Measurements from ENCODE around the gene CLCF1. TPM values are rescaled to one million over a fixed set of nuclear protein-coding genes. Genes with fewer than 3 reads are reported as not detected.

CLCF1 gene
- polyA plus RNA-seq, 3 donors, result 4.8 to 8.1 (median 8.0) TPM

DNA sequence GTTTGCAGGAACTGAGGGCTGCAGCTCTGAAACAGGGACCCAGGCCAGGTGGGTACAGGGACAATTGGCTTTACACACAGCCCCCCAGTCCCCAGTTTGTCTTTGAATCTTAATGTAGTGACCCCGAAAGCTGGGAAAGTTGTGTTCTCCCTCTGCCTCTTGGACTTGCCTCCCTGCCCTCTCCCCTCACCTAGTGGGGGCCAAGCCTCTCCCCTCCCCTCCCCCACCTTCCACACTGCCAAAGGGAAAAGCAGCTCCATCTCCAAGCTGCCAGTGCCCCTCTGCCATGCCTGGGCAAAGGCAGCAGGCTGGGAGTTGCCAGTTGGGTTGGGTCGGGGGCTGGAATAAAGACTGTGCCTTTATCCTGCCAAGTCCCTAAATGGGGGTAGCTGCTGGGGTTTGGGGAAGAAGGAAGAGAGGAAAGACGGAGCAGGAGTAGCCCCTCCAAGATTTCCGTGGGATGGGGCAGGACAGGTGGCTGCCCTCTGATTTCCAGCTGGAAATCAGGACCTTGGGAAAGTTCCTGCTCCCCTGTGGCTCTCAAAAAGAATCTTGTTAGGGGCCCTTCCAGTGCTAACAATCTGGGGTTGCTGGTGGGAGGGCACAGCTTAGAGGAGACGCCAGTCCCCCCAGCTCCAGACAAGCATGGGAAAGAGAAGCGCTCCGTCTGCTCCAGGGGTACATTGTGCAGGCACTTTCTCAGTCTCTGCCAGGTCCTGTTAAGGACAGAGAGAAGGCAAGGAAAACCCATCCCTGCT is 2.8 kb upstream of the CLCF1 start:
- DNase-seq, result no peak

DNA sequence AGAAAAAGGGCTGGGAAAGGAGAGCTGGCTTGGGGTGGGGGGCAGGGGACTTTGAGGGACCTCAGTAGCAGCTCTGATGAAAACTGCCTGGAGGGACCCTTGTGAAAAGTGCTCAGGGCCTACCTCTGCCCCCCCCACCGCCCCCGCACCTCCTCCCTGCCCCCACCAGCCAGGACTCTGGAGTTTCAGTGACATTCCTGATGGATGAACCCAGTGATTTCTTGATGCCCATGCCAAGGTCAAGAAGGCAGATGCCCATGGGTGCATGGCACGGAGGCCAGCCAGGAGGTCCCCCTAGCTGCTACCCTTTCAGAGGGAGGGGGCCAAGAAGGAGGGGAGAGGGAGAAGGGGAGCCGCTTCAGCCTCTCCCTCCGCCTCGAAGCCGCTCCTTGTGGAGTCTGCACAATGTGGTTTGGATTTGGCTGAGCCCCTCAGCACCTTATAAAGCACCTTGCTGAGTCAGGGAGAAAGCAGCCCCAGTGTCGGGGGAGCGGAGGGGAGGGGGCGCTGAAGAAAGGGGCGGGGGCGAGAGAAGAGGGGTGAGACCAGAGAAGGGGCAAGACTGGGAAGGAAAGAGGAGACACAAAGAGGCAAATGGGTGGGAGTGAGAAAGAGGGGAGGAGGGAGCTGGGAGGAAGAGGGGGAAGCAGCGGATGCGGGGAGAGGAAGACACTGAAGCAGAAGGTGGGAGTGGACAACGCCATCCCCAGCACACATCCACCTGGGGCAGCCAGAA is 2.1 kb upstream of the CLCF1 start:
- DNase-seq, result no peak

DNA sequence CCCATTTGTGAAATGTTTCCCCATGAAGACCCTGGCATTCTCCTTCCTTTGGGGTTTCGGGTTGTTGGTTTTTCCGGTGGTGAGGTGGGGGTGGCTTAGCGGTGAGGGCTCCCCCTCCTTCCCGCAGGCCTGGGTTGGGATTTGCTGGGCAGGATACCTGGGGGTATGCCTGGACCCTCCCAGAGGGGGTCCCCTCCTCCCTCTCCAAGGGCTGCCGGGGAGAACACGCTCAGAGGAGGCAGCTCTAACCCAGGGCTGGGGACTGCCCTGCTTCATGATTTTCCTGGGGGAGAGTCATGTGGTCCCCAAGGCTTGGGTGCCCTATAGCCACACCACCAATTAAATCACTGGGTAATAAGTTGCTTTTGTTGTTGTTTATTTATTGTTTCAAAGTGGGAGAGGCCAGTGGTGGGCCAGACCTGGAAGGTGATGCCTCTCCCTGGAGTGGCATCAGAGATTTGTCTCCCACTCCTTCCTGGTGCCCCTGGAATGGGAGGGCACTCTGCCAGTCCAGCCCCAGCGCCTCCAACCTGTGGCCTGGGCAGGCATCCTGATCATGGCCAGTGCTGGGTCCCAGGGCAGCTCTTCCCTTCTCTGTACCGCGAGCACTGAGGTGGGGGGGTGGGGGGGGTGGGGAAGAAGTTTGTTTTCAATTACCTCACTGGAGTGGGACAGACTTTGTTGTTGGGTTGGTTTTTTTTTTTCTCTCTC is 1.3 kb upstream of the CLCF1 start:
- DNase-seq, result no peak

DNA sequence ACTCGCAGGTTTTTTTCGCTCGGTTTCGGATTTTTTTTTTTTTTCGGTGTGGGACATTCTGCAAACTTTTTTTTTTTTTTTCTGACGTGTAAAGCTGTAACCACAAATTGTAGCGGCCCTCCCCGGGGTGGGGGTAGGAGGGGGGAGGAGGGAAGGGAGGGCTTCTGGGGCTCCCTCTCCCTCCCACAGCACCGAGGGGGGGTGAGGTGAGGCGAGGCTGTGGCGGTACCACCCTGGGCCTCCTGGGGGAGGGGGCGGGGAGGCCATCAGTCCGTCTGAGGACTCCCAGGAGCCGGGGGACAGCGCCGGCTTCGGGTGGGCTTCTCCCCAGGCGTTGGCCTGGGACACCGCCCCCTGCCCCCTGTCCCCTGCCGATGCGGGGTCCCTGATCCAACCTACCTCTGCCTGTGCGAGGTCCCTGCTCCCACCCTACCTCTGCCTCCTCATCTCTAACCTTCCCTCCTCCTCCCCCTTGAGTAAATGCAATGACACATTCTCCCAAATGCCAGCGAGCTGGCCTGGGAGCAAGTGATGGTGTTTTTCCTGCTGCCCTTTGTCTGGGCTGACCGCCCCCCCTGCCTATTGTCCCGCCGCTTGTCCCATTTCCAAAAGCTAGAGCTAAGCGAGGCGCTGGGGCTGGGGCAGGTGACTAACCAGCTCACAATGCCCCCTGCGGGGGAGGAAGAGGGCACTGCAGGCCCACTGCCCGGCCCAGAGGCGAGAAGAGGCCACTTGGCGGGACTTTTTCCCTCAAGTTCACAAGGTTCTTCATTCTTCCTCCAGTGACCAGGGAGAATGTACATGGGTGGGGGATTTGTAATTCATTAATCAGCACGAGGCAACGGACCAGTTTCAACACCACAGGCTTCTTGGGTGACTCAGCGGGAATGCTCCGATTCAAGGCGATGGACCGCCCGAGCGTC is 511 bp upstream of the CLCF1 start:
- DNase-seq, result peak; percentile 79

DNA sequence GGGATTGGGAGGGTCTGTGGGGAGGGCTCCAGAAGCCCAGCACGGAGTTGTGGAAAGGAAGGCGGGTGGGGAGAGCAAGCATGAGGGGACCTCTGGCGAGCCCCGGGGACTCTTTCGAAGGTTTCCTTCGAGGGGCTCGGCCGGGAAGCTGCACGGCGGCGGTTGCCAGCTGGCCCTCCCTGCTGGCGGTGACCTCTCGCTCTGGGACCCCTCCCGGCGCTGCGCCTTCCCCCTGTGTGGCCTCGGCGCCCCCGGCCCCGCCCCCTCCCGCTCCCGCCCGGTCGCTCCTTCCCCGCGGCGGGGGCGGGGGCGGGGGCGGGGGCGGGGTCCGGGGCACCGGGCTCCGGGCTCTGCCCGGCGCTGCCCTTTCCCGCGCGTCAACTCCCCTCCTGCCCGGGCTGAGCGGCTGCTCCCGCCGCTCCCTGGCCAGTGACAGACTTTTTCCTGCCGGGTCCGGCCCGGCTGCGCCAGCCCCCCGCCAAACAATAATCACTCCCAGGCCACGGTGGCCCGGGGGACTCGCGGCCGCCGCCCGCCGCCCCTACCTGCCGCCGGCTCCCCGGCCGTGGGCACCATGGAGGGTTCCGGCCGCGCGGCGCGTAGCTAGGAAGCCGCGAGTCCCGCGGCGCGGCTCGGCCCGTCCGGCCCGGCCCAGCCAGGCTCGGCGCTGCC is 941 bp downstream of the CLCF1 start:
- DNase-seq, result no peak

DNA sequence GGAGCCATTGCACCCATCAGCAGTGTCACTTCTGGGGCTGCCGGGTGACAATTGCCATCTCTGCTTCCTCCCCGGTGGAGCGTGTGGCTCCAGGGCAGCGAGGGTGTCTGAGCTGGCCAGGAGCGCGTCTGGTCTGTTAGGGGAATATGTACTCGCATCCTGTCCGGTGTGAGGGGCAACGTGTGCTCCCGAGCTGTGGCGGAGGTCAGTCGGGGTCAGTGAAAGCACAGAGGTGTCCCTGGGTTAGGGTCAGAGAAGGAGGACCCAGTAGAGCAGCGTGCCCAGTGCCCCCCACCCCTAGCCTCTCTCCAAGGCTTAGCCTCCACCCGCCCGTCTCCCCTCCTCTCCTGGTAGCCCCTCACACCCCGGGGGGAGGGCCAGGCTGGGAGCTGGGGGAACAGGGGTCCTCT is 1.5 kb downstream of the CLCF1 start:
- DNase-seq, result no peak

DNA sequence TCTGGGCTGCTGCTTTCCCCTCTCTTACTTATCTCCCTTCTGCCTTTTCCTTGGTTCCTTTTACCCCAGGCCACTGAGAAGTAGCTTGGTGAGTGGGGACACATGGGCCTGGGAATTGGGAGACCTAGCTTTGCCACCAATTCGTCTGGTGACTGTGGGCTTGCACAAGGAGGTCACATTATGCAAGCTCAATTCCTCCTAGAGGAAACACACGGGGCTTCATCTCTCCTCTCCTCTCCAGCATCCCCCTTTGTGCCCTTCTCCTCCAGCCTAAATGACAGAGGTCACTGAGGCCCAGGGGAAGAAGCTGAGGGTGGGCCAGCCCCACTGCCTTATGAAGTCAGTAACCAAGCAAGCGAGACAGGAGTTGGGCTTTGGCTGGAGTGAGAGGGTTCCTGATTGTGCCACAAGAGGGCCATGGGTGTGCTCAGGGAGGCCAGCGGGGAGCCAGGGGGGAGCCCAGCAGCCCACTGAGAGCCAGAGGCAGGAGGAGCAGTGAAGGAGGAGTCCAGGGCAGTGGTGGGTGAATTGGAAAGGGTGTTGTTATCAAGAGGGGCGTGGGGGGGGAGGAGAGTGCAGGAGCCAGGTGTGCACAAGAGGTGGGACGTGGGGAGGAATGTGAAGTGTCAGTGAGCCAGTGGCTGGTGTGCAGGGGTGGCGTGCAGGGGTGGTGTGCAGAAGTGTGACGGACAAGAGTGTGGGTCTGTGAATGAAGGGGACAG is 2.0 kb downstream of the CLCF1 start:
- DNase-seq, result no peak

DNA sequence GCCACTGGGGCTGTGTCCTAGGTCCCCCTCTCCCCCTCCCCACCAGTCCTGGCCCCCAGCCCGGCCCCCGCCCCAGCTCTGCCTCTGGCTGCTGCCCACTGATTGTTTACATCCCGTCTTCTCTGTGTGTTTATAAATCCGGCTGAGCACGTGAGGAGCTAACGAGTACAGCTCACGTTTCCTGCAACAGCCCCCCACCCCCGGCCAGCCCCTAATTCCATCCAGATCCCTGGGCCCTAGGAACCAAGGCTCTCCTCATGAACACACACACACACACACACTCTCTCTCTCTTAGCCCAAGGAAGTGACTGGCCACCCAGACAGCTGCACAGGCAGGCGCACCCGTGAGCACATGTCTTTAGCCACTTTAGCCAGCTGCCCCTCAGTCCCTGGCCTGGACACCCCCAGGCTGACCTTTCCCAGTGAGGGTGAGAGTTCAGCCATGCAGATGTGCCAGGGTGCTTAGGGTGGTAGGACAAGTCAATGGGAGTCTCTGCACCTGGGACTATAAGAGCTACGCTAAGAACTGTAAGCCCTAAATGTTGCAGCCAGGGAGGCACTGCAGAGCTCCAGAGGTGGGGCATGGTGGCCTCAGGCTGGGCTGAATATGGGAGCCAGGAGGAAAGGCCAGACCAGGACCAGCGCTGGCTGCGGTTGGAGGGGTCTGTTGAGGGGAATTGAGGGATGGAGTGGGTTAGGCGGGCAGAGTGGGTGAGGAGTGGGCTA is 2.9 kb downstream of the CLCF1 start:
- no peak for DNase-seq

DNA sequence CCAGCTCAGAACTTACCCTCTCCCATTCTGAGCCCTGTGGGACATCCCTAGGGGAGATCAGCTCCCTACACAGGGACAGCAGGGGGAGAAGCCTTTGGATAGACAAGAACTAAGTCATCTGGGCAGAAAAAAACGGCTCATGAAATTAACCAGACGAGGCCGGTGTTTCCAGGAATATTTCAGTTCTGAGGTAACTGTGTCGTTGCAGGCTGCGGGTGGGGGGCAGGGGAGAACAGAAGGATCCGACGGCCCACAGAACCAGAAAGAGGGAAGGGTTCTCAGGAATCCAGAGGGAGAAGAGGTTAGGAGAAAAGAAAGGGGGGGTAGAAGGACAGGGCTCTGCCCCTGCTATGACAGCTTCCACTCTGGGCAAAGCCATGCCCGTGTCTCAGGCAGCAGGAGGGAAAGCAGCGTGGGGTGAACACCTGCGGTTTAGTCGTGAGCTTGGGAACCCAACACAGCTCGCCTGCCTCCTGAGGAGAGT is 3.6 kb downstream of the CLCF1 start:
- no peak for DNase-seq

DNA sequence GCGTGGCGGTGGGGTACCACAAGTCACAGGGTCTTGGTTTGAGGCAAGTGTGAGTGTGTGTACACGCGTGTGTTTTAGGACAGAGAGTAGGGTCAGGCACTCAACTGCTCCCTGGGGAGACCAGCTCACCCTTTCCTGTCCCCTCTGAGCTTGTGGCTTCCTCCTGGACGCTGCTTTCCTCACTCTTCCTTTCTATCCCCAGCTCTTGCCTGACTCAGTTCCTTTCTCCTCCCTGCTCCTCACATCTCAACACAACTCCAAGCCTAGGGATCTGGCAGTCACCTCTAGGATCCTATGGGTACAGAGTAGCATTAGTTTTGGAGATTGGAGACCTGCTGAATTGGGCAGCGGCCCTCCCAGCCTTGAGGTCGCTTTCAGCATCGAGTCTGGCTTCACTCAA is 4.1 kb downstream of the CLCF1 start:
- no peak for DNase-seq

DNA sequence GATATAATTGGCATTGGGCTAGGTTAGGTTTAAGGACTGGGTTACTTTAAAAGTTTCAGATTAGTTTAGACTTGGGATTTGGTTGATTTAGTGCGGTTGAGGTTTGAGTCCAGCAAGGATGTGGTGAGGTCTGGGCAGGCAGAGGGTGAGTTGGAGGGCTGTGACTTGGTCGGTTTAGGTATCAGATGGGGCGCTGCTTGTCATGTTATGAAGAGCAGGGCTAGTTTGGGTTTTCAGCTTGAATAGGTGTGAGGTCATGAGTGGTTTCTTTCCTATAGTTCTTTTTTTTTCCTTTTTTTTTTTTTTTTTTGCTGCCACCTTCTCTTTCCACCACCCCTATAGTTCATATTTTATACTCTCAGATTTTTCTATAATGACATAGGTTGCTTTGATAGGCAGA is 4.8 kb downstream of the CLCF1 start:
- DNase-seq, result no peak

DNA sequence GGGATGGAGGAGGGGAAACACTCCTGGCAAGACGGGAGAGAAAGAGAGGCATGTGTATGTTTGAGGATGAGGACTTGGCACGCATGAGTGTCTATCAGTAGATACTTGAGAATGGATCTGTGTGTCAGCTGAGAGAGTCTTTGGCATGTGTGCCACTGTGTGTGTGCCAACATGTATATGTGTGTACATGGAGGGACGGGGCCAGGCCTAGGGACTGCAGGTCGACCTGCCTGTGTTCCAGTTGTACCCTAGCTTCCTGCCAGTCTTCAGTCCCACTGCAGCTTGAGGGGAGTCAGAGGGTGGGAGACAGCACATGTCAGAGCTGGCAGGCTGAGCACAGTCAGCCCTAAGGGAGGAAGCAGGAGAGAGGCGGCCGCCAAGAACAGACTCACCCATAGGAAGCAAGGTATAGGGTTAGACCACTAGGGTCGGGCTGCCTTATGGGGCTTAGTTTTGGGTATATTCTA is 5.6 kb downstream of the CLCF1 start:
- no peak for DNase-seq

DNA sequence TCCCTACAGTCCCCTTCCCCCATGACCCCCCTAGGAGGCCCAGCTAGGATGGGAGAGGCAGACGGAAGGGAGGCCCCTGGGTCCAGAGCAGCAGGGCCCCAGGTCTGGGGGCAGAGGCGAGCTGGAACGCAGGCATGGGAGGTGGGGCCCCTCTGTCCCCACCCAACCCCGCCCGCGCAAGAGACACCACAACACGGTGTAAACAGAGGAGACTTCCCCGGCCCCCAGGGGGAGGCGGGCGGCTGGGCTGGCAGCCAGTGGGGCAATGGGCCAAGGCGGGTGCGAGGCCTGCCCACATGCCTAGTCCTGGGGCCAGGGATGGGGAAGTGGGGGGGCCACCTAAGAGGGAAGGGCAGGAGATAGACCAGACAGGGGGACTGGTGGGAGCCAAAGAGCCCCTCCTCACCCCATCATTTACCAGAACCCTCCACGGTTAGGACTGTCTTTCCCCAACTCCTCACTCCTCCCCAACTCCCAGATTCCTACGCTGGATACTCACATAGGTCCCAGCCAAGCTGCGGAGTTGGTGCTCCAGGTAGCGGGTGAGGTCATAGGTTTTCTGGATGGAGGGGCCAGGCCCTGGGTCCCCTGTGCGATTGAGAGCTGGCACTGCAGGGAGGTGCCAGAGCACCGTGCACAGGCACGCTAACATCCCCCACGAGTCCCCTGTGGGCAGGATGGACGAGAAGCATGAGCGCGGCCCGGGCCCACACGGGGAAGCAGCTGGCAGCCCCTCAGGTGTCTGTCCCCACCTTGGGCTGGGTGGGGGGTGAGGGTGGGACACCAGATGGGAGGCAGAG is 6.2 kb downstream of the CLCF1 start:
- no peak for DNase-seq

DNA sequence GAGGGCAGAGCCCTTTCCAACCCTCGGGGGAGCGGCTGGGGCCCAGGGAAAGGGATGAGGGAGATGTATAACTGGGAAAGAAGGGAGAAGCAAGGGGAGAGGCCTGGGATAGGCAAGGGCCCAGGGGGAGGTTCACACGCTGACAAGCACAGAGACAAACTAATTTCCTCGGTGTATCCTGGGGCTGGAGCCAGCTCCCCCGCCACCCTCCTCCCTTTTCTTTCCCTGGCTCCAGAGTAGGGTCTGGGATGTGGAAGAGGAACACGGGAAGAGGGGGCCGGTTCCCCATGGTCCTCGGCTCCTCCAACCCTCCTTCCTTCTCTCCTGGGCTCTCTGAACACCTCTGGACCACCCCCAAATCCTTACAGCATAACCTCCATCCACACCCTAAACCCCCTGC is 6.9 kb downstream of the CLCF1 start:
- DNase-seq, result no peak

DNA sequence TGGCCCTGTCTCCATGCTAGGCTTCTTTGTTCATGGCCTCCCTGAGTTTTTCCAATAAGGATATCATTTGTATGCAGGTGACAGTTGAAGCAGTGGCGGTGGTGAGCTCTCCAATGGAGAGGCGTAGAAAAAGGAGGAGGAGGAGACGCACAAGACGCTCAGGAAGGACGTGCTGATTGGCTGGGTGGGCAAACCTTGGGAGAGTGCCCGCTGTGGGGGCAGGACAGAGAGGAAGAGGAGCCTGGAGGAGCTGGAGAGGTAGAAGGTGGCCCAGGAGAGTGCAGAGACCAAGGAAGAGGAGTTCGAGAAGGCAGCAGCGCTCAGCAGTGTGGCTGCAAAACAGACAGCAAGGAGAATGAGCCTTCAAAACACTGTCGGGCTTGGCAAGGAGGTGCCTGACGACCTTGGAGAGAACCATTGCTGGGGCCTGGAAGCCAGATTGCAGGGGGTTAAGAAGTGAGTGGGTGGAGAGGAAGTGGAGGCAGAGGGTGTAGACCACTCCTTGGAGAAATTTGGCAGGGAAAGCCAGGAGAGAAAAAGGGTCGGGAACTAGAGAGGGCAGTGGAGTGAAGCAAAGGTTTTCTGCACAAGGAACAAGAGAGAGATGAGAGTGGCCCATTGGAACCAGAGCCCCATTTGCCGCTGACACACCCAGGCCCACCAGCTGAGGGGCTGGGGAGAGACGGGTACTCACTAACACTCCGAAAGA is 7.5 kb downstream of the CLCF1 start:
- no peak for DNase-seq

DNA sequence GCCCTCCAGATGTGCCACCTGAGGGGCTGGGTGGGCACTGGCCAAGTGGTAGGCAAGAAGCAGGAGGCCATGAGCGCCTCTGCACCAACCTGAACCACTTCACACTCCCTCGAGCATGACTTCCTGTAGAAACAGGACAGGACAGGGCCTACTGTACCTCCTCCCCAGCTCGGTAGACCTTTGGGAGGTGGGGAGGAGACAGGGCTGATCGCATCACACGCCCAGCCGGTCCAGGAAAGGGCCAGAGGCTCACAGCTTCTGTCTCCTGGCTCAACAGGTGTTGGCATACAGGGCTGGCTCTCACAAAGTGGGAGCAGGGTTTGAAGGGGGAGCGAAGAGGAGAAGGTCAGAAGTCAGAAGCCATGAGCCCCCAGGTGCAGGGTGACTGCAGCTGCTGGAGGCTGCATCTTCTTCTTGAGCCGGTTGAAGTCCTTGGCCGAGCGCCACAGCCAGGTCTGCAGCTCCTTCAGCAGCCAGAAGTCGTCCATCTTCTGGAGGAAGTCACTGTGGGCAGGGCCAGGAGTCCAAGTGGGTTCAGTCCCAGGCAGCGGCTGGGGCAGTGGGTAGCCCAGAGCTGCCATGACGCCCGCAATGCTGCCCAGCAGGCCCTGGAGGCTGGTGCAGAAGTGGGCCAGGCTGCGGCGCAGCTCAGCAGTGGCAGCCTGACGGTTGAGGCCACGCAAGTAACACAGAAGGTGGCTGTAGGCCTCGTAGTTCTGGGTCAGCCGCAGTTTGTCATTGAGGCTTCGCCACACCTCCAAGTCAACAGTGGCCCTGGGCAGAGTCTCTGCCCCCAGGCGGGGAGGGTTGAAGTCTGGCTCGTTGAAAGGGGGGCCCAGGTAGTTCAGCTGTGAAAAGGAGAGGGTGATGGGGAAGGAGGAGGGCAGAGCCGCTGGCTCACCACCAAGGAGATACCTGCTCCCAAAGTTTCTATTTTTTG is 8.3 kb downstream of the CLCF1 start:
- DNase-seq, result no peak

DNA sequence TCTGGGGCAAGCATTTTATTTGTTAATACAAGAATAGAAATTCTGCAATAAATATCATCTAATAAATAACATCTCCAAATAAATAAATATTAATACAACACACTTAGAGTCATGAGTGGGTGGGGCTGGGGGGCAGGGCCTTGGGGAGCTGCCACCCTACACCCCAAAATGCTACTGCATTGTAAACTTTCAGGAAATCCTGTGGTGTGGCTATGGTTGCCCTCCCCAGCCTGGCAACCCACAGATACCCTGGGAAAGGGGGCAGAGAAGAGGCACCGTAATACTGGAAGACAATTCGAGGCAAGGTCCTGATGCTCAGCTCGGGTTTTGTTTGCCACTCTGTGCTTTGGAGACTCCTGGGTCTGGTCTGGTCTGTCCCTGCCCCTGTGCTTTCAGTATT is 9.2 kb downstream of the CLCF1 start:
- DNase-seq, result no peak

Measured in renal pelvis (tissue), 4 donors.